HCT116 (cell line): ENCODE measurements around the gene SLAIN1. TPM values are rescaled to one million over a fixed set of nuclear protein-coding genes. Genes with fewer than 3 reads are reported as not detected.

ENCODE experiments used
- ATAC-seq: fragments of 200-7000 bp; cut with Tn5 transposase; 2 replicates; pipeline ENCODE4 v1.9.1; 2020; ENCODE audit warnings: mild to moderate bottlenecking, moderate library complexity
- BruUV-seq: library from RNA; stranded (reverse); fragments of 400-500 nt; replicated peaks from 2 replicates; lab custom pipeline; 2021; lab: Mats Ljungman, UMichigan
- CTCF ChIA-PET: fragments of 300-600 bp; sonication (Branson Sonifier 250); formaldehyde crosslinking; loops from one replicate; lab custom pipeline; 2021; ENCODE audit warnings: antibody characterized with exemption; lab: Charles Lee
- POLR2A ChIA-PET: fragments of 300-600, 350-600 bp; sonication (Branson Sonifier 250); formaldehyde crosslinking; loops from one replicate; lab custom pipeline; 2021; ENCODE audit warnings: antibody characterized with exemption; lab: Charles Lee
- RAD21 ChIA-PET, 2 experiments: fragments of 300-600 bp; sonication (Branson Sonifier 250); formaldehyde crosslinking; loops; one replicate each; lab custom pipeline; 2023; ENCODE audit warnings: low total read pairs in 2 of 2; ENCODE audit not compliant: uncharacterized antibody in 2 of 2, unreplicated experiment in 2 of 2, low non-redundant PET in 1 of 2; lab: Charles Lee
- DNase-seq: peaks from one replicate; pipeline ENCODE4 v3.0.0-alpha.2; 2010; ENCODE audit warnings: low read depth, low spot score
- H2AFZ ChIP-seq: fragments of 200-600 bp; shearing (Covaris generic), sonication (generic); 2 replicates; pipeline ENCODE4 v1.6.1; 2017; ENCODE audit warnings: low read depth, mixed run types, mixed read lengths, antibody characterized with exemption, low read length; ENCODE audit not compliant: poor library complexity, severe bottlenecking
- H3K27ac ChIP-seq: 2 replicates; pipeline ENCODE4 v1.5.1; 2012; ENCODE audit warnings: low read depth, low read length
- H3K27me3 ChIP-seq: fragments of 200-600 bp; sonication (generic); 2 replicates; pipeline ENCODE4 v1.6.1; 2016; ENCODE audit warnings: mixed run types, low read length, mixed read lengths; ENCODE audit not compliant: insufficient read depth
- H3K36me3 ChIP-seq, 2 experiments: fragments of 200-500 bp in 1 of 2; fragments of 200-600 bp in 1 of 2; sonication (Bioruptor generic) in 1 of 2; sonication (generic) in 1 of 2; 2 replicates each; pipeline versions ENCODE4 v1.5.1 to v1.6.1; 2014 to 2016; ENCODE audit warnings: low read length in 2 of 2, inconsistent platforms in 1 of 2, mixed read lengths in 1 of 2, mixed run types in 1 of 2; ENCODE audit not compliant: insufficient read depth in 2 of 2, control insufficient read depth in 1 of 2
- H3K4me1 ChIP-seq, 2 experiments: fragments of 200-600 bp in 1 of 2; sonication (generic) in 1 of 2; 2 replicates each; pipeline versions ENCODE4 v1.5.1 to v1.6.1; 2012 to 2017; ENCODE audit warnings: low read length in 2 of 2, inconsistent platforms in 1 of 2, mild to moderate bottlenecking in 1 of 2, mixed read lengths in 1 of 2, mixed run types in 1 of 2, moderate library complexity in 1 of 2; ENCODE audit not compliant: insufficient read depth in 2 of 2, control insufficient read depth in 1 of 2
- H3K4me2 ChIP-seq: fragments of 200-600 bp; sonication (generic); 2 replicates; pipeline ENCODE4 v1.6.1; 2017; ENCODE audit warnings: mixed run types, low read length, mixed read lengths
- H3K4me3 ChIP-seq, 2 experiments: fragments of 200-600 bp in 1 of 2; sonication (generic) in 1 of 2; replicated peaks in 1 of 2; 2 replicates each; pipeline ENCODE4 v1.5.1; 2011 to 2016; ENCODE audit warnings: low read length in 2 of 2, control low read depth in 1 of 2, low read depth in 1 of 2, mild to moderate bottlenecking in 1 of 2, mixed read lengths in 1 of 2, mixed run types in 1 of 2
- H3K79me2 ChIP-seq: fragments of 200-600 bp; sonication (generic); 2 replicates; pipeline ENCODE4 v1.6.1; 2017; ENCODE audit warnings: mild to moderate bottlenecking, mixed run types, low read length, moderate library complexity, mixed read lengths; ENCODE audit not compliant: insufficient read depth
- H3K9ac ChIP-seq: fragments of 200-600 bp; sonication (generic); 2 replicates; pipeline ENCODE4 v1.6.1; 2016; ENCODE audit warnings: low read length, mixed read lengths
- H3K9me2 ChIP-seq: fragments of 200-600 bp; sonication (generic), shearing (Covaris generic); 2 replicates; pipeline ENCODE4 v1.6.1; 2017; ENCODE audit warnings: mixed run types, mild to moderate bottlenecking, moderate library complexity; ENCODE audit not compliant: insufficient read depth
- H3K9me3 ChIP-seq, 2 experiments: fragments of 200-500 bp in 1 of 2; fragments of 200-600 bp in 1 of 2; sonication (Bioruptor generic) in 1 of 2; sonication (generic) in 1 of 2; 2 replicates each; pipeline ENCODE4 v1.6.1; 2014 to 2017; ENCODE audit warnings: low read length in 2 of 2, mixed read lengths in 2 of 2, inconsistent platforms in 1 of 2, low read depth in 1 of 2, mild to moderate bottlenecking in 1 of 2, mixed run types in 1 of 2, moderate library complexity in 1 of 2; ENCODE audit not compliant: control insufficient read depth in 1 of 2, insufficient read depth in 1 of 2
- H4K20me1 ChIP-seq: fragments of 200-600 bp; sonication (generic), shearing (Covaris generic); 2 replicates; pipeline ENCODE4 v1.6.1; 2017; ENCODE audit warnings: mixed run types, mild to moderate bottlenecking, moderate library complexity; ENCODE audit not compliant: insufficient read depth
- CEBPB ChIP-seq: IDR thresholded peaks from 2 replicates; pipeline ENCODE4 v1.6.1; 2012; ENCODE audit warnings: low read depth
- ELF1 ChIP-seq: IDR thresholded peaks from 2 replicates; pipeline ENCODE4 v1.6.1; 2012; ENCODE audit warnings: low read depth, borderline replicate concordance
- EZH2phosphoT487 ChIP-seq: fragments of 200-600 bp; IDR thresholded peaks from 2 replicates; pipeline ENCODE4 v1.6.1; 2018; ENCODE audit warnings: antibody characterized with exemption, borderline replicate concordance
- JUND ChIP-seq: IDR thresholded peaks from 2 replicates; pipeline ENCODE4 v1.6.1; 2012
- POLR2AphosphoS5 ChIP-seq: IDR thresholded peaks from 2 replicates; pipeline ENCODE4 v1.6.1; 2011; ENCODE audit warnings: mild to moderate bottlenecking, low read depth, low read length, moderate library complexity
- SP1 ChIP-seq: IDR thresholded peaks from 2 replicates; pipeline ENCODE4 v1.6.1; 2012; ENCODE audit warnings: low read depth
- intact Hi-C: fragments of 100-400 bp; cut with micrococcal nuclease; formaldehyde crosslinking; loops from 2 replicates; pipeline ENCODE4 v1.10.0; 2022
- total RNA-seq: library from RNA; stranded (reverse); gene quantifications from one replicate; pipeline ENCODE4 v1.2.1, GENCODE V29; 2021; ENCODE audit not compliant: unreplicated experiment
- TF ChIP-seq, protein P1 (sequence below): IDR thresholded peaks from 2 replicates; pipeline ENCODE4 v1.6.1; 2012
- TF ChIP-seq, protein P2 (sequence below), 3 experiments: fragments of 200-600 bp in 1 of 3; sonication (generic) in 1 of 3; IDR thresholded peaks in 2 of 3; conservative IDR thresholded peaks in 1 of 3; 2 replicates each; pipeline ENCODE4 v1.5.1; 2012 to 2017; ENCODE audit warnings: low read depth in 2 of 3, low read length in 2 of 3, antibody characterized with exemption in 1 of 3, borderline replicate concordance in 1 of 3, control low read depth in 1 of 3, mild to moderate bottlenecking in 1 of 3, mixed read lengths in 1 of 3, mixed run types in 1 of 3, moderate library complexity in 1 of 3; ENCODE audit not compliant: insufficient read depth in 1 of 3

The SLAIN1 gene
- total RNA-seq, 1 experiment from 2014 or later: 0.34 TPM

DNA sequence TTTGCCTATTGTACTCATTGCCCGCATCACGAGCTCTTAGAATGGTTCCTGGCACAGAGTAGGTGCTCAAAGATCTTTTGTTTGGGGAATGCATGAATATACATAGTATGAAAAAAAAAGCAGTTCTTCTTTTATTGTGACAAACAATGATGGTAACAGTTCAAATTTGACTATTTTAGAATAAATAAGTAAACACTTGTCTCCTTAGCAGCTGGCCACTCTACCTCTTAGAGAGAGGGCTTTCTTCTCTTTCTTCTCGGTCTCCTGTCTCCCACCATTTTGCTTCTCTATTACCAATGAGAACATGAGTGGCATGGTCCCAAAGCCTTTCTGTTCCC is 639 bp upstream of the SLAIN1 start:
- no peak for ATAC-seq

DNA sequence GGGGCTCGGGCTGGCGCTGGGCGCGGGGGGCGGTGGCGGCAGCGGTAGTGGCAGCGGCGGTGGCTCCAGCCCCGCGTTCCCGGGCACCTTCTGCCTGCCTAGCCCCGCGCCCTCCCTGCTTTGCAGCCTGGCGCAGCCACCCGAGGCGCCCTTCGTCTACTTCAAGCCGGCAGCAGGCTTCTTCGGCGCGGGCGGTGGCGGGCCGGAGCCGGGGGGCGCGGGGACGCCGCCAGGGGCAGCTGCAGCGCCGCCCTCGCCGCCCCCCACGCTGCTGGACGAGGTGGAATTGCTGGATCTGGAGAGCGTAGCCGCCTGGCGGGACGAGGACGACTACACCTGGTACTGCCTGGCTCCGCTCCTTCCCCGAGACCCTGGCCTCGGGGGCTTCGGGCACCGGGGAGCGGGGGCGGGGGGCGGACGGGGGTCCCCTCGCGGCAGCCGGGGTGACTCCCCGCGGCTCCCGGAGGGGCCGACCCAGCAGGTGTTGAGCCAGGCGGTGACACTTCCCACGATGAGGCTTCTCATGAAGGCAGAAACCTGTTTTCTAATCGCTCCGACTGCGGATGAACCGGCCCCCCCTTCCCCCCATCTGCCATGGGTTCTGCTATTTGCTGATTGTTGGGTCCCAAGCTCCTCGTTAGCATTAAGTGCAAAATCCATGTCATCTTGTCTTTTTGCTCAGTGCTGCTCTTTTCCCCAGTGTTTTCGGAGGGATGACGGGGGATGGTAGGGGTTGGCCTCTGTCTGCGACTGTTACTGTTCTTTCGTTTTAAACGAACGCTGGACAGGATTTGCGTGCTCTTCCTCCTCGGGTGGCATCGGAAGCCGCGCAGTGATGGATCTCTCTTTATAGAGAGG is 943 bp downstream of the SLAIN1 start:
- no TSS peak for BruUV-seq
- H3K9ac ChIP-seq: no peak overlapping the region
- H3K4me1 ChIP-seq: no peaks in the 10 kb centered on the region
- H3K9me3 ChIP-seq: no peaks in the 10 kb centered on the region
- H3K79me2 ChIP-seq: no peaks in the 10 kb centered on the region
- no peaks in the 10 kb centered on the region for H4K20me1 ChIP-seq
- no peak for ATAC-seq
- POLR2A ChIA-PET: no interaction called here
- H3K27ac ChIP-seq: no peak overlapping the region
- intact Hi-C loops: no loop called here
- no peaks in the 10 kb centered on the region for H3K36me3 ChIP-seq
- no peaks in the 10 kb centered on the region for H3K9me2 ChIP-seq
- DNase-seq: no peak
- CTCF ChIA-PET: no interaction called here
- no peaks in the 10 kb centered on the region for H3K27me3 ChIP-seq
- TF ChIP-seq CEBPB (no peak), ELF1 (no peak), SP1 (no peak), JUND (no peak)
- TF ChIP-seq, protein P1, sequence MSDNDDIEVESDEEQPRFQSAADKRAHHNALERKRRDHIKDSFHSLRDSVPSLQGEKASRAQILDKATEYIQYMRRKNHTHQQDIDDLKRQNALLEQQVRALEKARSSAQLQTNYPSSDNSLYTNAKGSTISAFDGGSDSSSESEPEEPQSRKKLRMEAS: no peak
- TF ChIP-seq, all 23 proteins: peak for 0
- no peak overlapping the region for H3K4me2 ChIP-seq
- RAD21 ChIA-PET: no interaction called here
- no peak overlapping the region for H2AFZ ChIP-seq
- no peak overlapping the region for H3K4me3 ChIP-seq

More for the DNA sequence above, 639 bp upstream of the SLAIN1 start:
- Histone ChIP-seq H2AFZ (no peak overlapping the region), H3K9me2 (no peaks in the 10 kb centered on the region), H3K36me3 (no peaks in the 10 kb centered on the region), H3K27me3 (no peaks in the 10 kb centered on the region), H3K9ac (no peak overlapping the region), H3K4me2 (no peak overlapping the region), H3K79me2 (no peaks in the 10 kb centered on the region), H3K27ac (no peak overlapping the region), H3K4me3 (no peak overlapping the region), H4K20me1 (no peaks in the 10 kb centered on the region), H3K4me1 (no peaks in the 10 kb centered on the region), H3K9me3 (no peaks in the 10 kb centered on the region)
- BruUV-seq: no TSS peak
- ChIA-PET POLR2A (no interaction called here), CTCF (no interaction called here), RAD21 (no interaction called here)
- TF ChIP-seq, protein P2, sequence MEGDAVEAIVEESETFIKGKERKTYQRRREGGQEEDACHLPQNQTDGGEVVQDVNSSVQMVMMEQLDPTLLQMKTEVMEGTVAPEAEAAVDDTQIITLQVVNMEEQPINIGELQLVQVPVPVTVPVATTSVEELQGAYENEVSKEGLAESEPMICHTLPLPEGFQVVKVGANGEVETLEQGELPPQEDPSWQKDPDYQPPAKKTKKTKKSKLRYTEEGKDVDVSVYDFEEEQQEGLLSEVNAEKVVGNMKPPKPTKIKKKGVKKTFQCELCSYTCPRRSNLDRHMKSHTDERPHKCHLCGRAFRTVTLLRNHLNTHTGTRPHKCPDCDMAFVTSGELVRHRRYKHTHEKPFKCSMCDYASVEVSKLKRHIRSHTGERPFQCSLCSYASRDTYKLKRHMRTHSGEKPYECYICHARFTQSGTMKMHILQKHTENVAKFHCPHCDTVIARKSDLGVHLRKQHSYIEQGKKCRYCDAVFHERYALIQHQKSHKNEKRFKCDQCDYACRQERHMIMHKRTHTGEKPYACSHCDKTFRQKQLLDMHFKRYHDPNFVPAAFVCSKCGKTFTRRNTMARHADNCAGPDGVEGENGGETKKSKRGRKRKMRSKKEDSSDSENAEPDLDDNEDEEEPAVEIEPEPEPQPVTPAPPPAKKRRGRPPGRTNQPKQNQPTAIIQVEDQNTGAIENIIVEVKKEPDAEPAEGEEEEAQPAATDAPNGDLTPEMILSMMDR (IDR thresholded peaks at IDR 0.05 in 2 of 3, conservative IDR thresholded peaks at IDR 0.05 in 1 of 3; ENCODE audit: borderline replicate concordance in 1 of 3, insufficient read depth in 1 of 3, low read depth in 2 of 3, low read length in 2 of 3): no peak
- TF ChIP-seq POLR2AphosphoS5 (no peak), EZH2phosphoT487 (no peak)
- intact Hi-C loops: no loop called here
- DNase-seq: no peak
